OCI-LY1 (cell line): ENCODE measurements around the gene XPO5.
"Not testable (repeated sequence)": the region's sequence is repeated elsewhere in the genome, so short reads cannot be mapped to it uniquely, and the experiment has no call there.

Source experiments
- H2AFZ ChIP-seq: fragments of 200-600 bp; sonication (generic), shearing (Covaris generic); 2 replicates; pipeline ENCODE4 v1.6.0; 2014; ENCODE audit warnings: antibody characterized with exemption, mild to moderate bottlenecking, low read length
- H3F3A ChIP-seq: fragments of 200-600 bp; sonication (generic), shearing (Covaris generic); 2 replicates; pipeline ENCODE4 v1.6.0; 2014; ENCODE audit warnings: mild to moderate bottlenecking, antibody characterized with exemption, low read length, moderate library complexity; ENCODE audit not compliant: insufficient read depth
- H3K27ac ChIP-seq: fragments of 200-600 bp; sonication (generic); 2 replicates; pipeline ENCODE4 v1.5.1; 2014; ENCODE audit warnings: low read length, mixed run types, mild to moderate bottlenecking, low read depth; ENCODE audit not compliant: poor library complexity, severe bottlenecking
- H3K27me3 ChIP-seq: fragments of 200-600 bp; sonication (generic); 2 replicates; pipeline ENCODE4 v1.6.0; 2014; ENCODE audit warnings: antibody characterized with exemption, mild to moderate bottlenecking, low read length, moderate library complexity; ENCODE audit not compliant: insufficient read depth
- H3K36me3 ChIP-seq: fragments of 200-600 bp; sonication (generic); 2 replicates; pipeline ENCODE4 v1.6.1; 2014; ENCODE audit warnings: mild to moderate bottlenecking, antibody characterized with exemption, low read length, moderate library complexity, mixed read lengths; ENCODE audit not compliant: insufficient read depth
- H3K4me1 ChIP-seq: fragments of 200-600 bp; sonication (generic); 2 replicates; pipeline ENCODE4 v1.5.1; 2014; ENCODE audit warnings: mild to moderate bottlenecking, low read length, moderate library complexity; ENCODE audit not compliant: insufficient read depth, severe bottlenecking
- H3K4me2 ChIP-seq: fragments of 200-600 bp; sonication (generic), shearing (Covaris generic); 2 replicates; pipeline ENCODE4 v1.6.1; 2014; ENCODE audit warnings: low read length
- H3K4me3 ChIP-seq: fragments of 200-600 bp; sonication (generic); 2 replicates; pipeline ENCODE4 v1.5.1; 2014; ENCODE audit warnings: low read length, low read depth, mild to moderate bottlenecking, mixed read lengths; ENCODE audit not compliant: poor library complexity, severe bottlenecking
- H3K79me2 ChIP-seq: fragments of 200-600 bp; shearing (Covaris generic); 2 replicates; pipeline ENCODE4 v1.6.1; 2016; ENCODE audit warnings: mixed run types, low read length, mixed read lengths; ENCODE audit not compliant: insufficient read depth
- H3K9ac ChIP-seq: fragments of 200-600 bp; sonication (generic), shearing (Covaris generic); 2 replicates; pipeline ENCODE4 v1.6.1; 2014; ENCODE audit warnings: mild to moderate bottlenecking, low read length, mixed read lengths
- H3K9me2 ChIP-seq: fragments of 200-600 bp; sonication (generic), shearing (Covaris generic); 2 replicates; pipeline ENCODE4 v1.6.1; 2014; ENCODE audit warnings: low read depth, mild to moderate bottlenecking, low read length, mixed read lengths
- H3K9me3 ChIP-seq: fragments of 200-600 bp; shearing (Covaris generic); 2 replicates; pipeline ENCODE4 v1.6.1; 2014; ENCODE audit warnings: low read length, mixed read lengths
- H4K20me1 ChIP-seq: fragments of 200-600 bp; sonication (generic), shearing (Covaris generic); 2 replicates; pipeline ENCODE4 v1.6.0; 2016; ENCODE audit warnings: mild to moderate bottlenecking, low read length; ENCODE audit not compliant: insufficient read depth
- CTCF ChIP-seq: fragments of 200-600 bp; sonication (generic), shearing (Covaris generic); IDR thresholded peaks from 2 replicates; pipeline ENCODE4 v1.5.1; 2017; ENCODE audit warnings: mild to moderate bottlenecking, antibody characterized with exemption, low read length, moderate library complexity, mixed read lengths
- EZH2 ChIP-seq: fragments of 200-600 bp; sonication (generic), shearing (Covaris generic); IDR thresholded peaks from 2 replicates; pipeline ENCODE4 v1.8.0; 2017; ENCODE audit warnings: borderline replicate concordance, mixed run types, mild to moderate bottlenecking, antibody characterized with exemption, low read length, moderate library complexity, mixed read lengths

Gene XPO5

GRCh38 chr6:43604174-43604573 lies 28.3 kb upstream of the XPO5 start:
- TF ChIP-seq EZH2: no peak
- TF ChIP-seq CTCF: no peak
- H3K9ac ChIP-seq: no peak overlapping the region
- no peaks in the 10 kb centered on the region for H4K20me1 ChIP-seq
- no peaks in the 10 kb centered on the region for H3K79me2 ChIP-seq
- no peak overlapping the region for H2AFZ ChIP-seq
- H3K9me3 ChIP-seq: no peaks in the 10 kb centered on the region
- H3K27ac ChIP-seq: no peak overlapping the region
- no peaks in the 10 kb centered on the region for H3F3A ChIP-seq
- H3K4me2 ChIP-seq: no peak overlapping the region
- no peak overlapping the region for H3K4me3 ChIP-seq
- H3K4me1 ChIP-seq: peaks cover 7% of the 10 kb centered on the region
- H3K36me3 ChIP-seq: peaks cover 84% of the 10 kb centered on the region
- H3K27me3 ChIP-seq: no peaks in the 10 kb centered on the region
- H3K9me2 ChIP-seq: no peaks in the 10 kb centered on the region

GRCh38 chr6:43600595-43600994 lies 24.8 kb upstream of the XPO5 start:
- Histone ChIP-seq H3K4me1 (no peaks in the 10 kb centered on the region), H3F3A (no peaks in the 10 kb centered on the region), H3K9ac (no peak overlapping the region), H4K20me1 (no peaks in the 10 kb centered on the region), H3K36me3 (peaks cover 75% of the 10 kb centered on the region), H3K4me3 (no peak overlapping the region), H3K4me2 (no peak overlapping the region), H3K27ac (no peak overlapping the region), H3K27me3 (no peaks in the 10 kb centered on the region), H3K9me2 (no peaks in the 10 kb centered on the region), H3K79me2 (no peaks in the 10 kb centered on the region), H2AFZ (no peak overlapping the region), H3K9me3 (no peaks in the 10 kb centered on the region)
- TF ChIP-seq EZH2: no peak
- TF ChIP-seq CTCF: no peak

- Histone ChIP-seq H2AFZ (no peak overlapping the region), H3K4me2 (no peak overlapping the region), H3K27me3 (no peaks in the 10 kb centered on the region), H3K27ac (no peak overlapping the region), H4K20me1 (no peaks in the 10 kb centered on the region), H3K4me3 (no peak overlapping the region), H3K79me2 (no peaks in the 10 kb centered on the region), H3F3A (no peaks in the 10 kb centered on the region), H3K9ac (no peak overlapping the region), H3K9me3 (no peaks in the 10 kb centered on the region), H3K36me3 (peaks cover 62% of the 10 kb centered on the region), H3K4me1 (no peaks in the 10 kb centered on the region), H3K9me2 (no peaks in the 10 kb centered on the region)
- TF ChIP-seq CTCF: no peak
- no peak for TF ChIP-seq EZH2
Measured at GRCh38 chr6:43593938-43594337, 18.1 kb upstream of the XPO5 start.

GRCh38 chr6:43589564-43589963 lies 13.7 kb upstream of the XPO5 start:
- not testable (repeated sequence) for H3K9me2 ChIP-seq, H2AFZ ChIP-seq, H3K27me3 ChIP-seq, H3K27ac ChIP-seq, H3K4me1 ChIP-seq, H3K9me3 ChIP-seq, H3K9ac ChIP-seq, H3F3A ChIP-seq, H4K20me1 ChIP-seq, H3K4me2 ChIP-seq, H3K79me2 ChIP-seq, H3K4me3 ChIP-seq
- peaks cover 81% of the 10 kb centered on the region for H3K36me3 ChIP-seq
